GM12874 (cell line): ENCODE data around the gene DHX35.
A peak's percentile ranks its signal among the peaks of the same experiment; 100 is the strongest.

ENCODE experiments used
- TF ChIP-seq, protein P1 (sequence below): IDR thresholded peaks from 2 replicates; pipeline ENCODE4 v1.5.1; 2011; ENCODE audit warnings: low read depth, mild to moderate bottlenecking, control low read depth, low read length, moderate library complexity; ENCODE audit not compliant: insufficient read depth

Gene DHX35

GRCh38 chr20:38934530-38934929, 27.6 kb upstream of the DHX35 start:
- TF ChIP-seq, protein P1, sequence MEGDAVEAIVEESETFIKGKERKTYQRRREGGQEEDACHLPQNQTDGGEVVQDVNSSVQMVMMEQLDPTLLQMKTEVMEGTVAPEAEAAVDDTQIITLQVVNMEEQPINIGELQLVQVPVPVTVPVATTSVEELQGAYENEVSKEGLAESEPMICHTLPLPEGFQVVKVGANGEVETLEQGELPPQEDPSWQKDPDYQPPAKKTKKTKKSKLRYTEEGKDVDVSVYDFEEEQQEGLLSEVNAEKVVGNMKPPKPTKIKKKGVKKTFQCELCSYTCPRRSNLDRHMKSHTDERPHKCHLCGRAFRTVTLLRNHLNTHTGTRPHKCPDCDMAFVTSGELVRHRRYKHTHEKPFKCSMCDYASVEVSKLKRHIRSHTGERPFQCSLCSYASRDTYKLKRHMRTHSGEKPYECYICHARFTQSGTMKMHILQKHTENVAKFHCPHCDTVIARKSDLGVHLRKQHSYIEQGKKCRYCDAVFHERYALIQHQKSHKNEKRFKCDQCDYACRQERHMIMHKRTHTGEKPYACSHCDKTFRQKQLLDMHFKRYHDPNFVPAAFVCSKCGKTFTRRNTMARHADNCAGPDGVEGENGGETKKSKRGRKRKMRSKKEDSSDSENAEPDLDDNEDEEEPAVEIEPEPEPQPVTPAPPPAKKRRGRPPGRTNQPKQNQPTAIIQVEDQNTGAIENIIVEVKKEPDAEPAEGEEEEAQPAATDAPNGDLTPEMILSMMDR: no peak

- TF ChIP-seq, protein P1: 0 out of 2 replicates have a peak, but pooled peaks have one; percentile 13
Measured at GRCh38 chr20:38935285-38935684, 26.9 kb upstream of the DHX35 start.

DNA sequence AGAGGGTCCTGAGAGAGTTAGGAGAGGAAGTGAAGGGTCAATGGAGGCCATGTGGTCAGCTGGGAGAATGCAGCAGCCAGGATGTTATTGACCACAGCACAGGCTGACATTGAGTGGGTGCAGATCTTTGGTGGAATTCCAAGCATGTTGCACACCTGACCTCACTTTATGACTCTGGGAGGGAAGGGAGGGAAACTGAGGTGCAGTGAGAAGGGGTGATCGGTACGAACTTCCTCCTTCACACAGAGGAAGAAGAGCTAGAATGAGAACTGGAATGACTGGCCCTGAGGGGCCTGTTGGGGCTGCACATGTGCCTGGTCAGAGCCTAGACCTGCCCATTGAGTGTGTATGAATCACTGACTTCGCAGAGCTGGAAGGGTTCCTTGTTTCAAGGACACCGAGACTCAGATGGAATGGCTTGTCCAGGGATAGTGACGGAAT, 26.2 kb upstream of the DHX35 start:
- TF ChIP-seq, protein P1: no peak

DNA sequence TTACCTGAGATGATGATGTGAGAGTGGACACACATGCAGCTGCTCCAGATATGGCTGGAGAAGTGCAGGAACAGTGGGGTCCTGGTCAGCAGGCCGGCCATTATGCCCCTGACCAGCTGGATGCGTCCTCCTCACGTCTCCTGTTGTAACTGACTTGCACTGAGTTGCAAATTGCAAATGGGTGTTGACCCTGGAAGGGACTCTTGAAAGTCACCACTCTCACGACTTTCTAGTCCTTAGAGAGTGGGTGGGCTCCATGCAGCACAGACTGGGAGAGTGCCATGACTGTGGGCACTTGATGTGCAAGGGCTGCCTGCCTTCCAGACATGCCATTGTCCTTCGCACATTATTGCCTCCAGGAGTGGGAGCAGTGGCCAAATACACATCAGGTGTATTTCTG, 25.1 kb upstream of the DHX35 start:
- TF ChIP-seq, protein P1: no peak

- TF ChIP-seq, protein P1: no peak
Measured at GRCh38 chr20:38937978-38938473, 24.1 kb upstream of the DHX35 start.

GRCh38 chr20:38939686-38940085, 22.5 kb upstream of the DHX35 start:
- TF ChIP-seq, protein P1: no peak

DNA sequence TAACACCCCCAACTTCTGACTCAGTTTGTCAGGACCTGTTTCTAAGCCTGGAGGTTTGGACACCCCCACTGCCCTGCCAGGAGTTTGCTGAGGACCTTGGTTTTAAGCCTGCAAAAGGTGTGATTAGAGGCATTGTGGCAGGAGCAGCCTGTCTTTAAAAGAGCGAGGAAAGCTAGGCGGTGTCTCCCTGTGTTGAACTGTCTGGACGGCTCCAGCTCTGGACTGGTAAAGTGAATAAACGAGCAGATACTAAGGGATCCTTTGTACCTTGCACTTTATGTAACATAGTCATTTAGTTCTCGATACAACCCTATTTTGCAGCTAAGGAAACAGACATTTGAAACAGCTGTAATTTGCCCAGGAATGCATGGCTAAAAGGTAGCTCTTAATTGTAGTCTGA, 21.5 kb upstream of the DHX35 start:
- TF ChIP-seq, protein P1: no peak

GRCh38 chr20:38941726-38942389, 20.3 kb upstream of the DHX35 start:
- TF ChIP-seq, protein P1: no peak
